ENCODE data around the gene RNF180.

GRCh38 chr5:64126202-64126741, 39.4 kb upstream of the RNF180 start:
- no peak for TF ChIP-seq CTCF (IDR thresholded peaks at IDR 0.05; ENCODE audit: low read length)
- TF ChIP-seq EZH2 (IDR thresholded peaks at IDR 0.05; ENCODE audit: borderline replicate concordance, low read length): no peak
